ENCODE measurements around the gene SIRT3.
"Not testable (repeated sequence)": the region's sequence is repeated elsewhere in the genome, so short reads cannot be mapped to it uniquely, and the experiment has no call there.

SIRT3 gene

GRCh38 chr11:240315-240714 is 4.2 kb upstream of the SIRT3 start:
- no peak for DNase-seq (ENCODE audit: low spot score)

- not testable (repeated sequence) for DNase-seq (ENCODE audit: low spot score)
Measured at GRCh38 chr11:238346-238745, 2.2 kb upstream of the SIRT3 start.

- DNase-seq (ENCODE audit: low spot score), result peak; percentile 94
Measured at GRCh38 chr11:236774-237767, 929 bp upstream of the SIRT3 start, which contains the start of gene PSMD13. Gene PSMD13 (plus strand): TSS chr11:236976. CDS start chr11:237050, 74 bp downstream.

- DNase-seq (ENCODE audit: low spot score), result no peak
Measured at GRCh38 chr11:235609-235996, 539 bp downstream of the SIRT3 start.

- DNase-seq (ENCODE audit: low spot score), result no peak
Measured at GRCh38 chr11:235180-235579, 962 bp downstream of the SIRT3 start.

GRCh38 chr11:232783-233565 is 3.2 kb downstream of the SIRT3 start:
- no peak for DNase-seq (ENCODE audit: low spot score)

GRCh38 chr11:230431-230830 is 5.7 kb downstream of the SIRT3 start:
- no peak for DNase-seq (ENCODE audit: low spot score)

GRCh38 chr11:227824-228379 is 8.2 kb downstream of the SIRT3 start:
- DNase-seq (ENCODE audit: low spot score), result no peak

GRCh38 chr11:225734-226453 is 10.2 kb downstream of the SIRT3 start:
- DNase-seq (ENCODE audit: low spot score), result no peak

GRCh38 chr11:224424-224823 is 11.7 kb downstream of the SIRT3 start:
- no peak for DNase-seq (ENCODE audit: low spot score)

GRCh38 chr11:223884-224283 is 12.3 kb downstream of the SIRT3 start:
- no peak for DNase-seq (ENCODE audit: low spot score)

- no peak for DNase-seq (ENCODE audit: low spot score)
Measured at GRCh38 chr11:223026-223789, 12.9 kb downstream of the SIRT3 start.

GRCh38 chr11:221998-222789 is 13.9 kb downstream of the SIRT3 start:
- no peak for DNase-seq (ENCODE audit: low spot score)

GRCh38 chr11:221539-221938 is 14.6 kb downstream of the SIRT3 start:
- DNase-seq (ENCODE audit: low spot score), result no peak

GRCh38 chr11:220641-221215 is 15.4 kb downstream of the SIRT3 start:
- DNase-seq (ENCODE audit: low spot score), result not testable (repeated sequence)

GRCh38 chr11:218815-219593 is 17.1 kb downstream of the SIRT3 start:
- no peak for DNase-seq (ENCODE audit: low spot score)

- DNase-seq (ENCODE audit: low spot score), result no peak
Measured at GRCh38 chr11:217704-218103, 18.4 kb downstream of the SIRT3 start.

- DNase-seq (ENCODE audit: low spot score), result no peak
Measured at GRCh38 chr11:216081-216974, 19.8 kb downstream of the SIRT3 start.
